H1 (cell line): ENCODE results near the gene GALNT1. TPM values are rescaled to one million over a fixed set of nuclear protein-coding genes. Genes with fewer than 3 reads are reported as not detected.

Experiments
- CHD7 ChIP-seq: fragments of 300-600 bp; sonication (generic); IDR thresholded peaks from 2 replicates; pipeline ENCODE4 v1.7.1; 2012; ENCODE audit warnings: low read length, moderate library complexity, mild to moderate bottlenecking, inconsistent platforms; ENCODE audit not compliant: insufficient replicate concordance
- polyA plus RNA-seq, 7 experiments: library from polyadenylated mRNA; depleted of rRNA in 3 of 7; stranded (reverse) in 5 of 7; unstranded in 2 of 7; fragments of >200 nt in 5 of 7; fragments of 200-250 nt in 2 of 7; gene quantifications; 1 replicate in 5 of 7; 2 replicates in 1 of 7; 4 replicates in 1 of 7; pipeline versions ENCODE4 v1.2.1 to v1.2.3, GENCODE V29; 2011 to 2013; ENCODE audit warnings: missing spikeins in 2 of 7, mixed read lengths in 2 of 7
- total RNA-seq: library from RNA; stranded (reverse); fragmentation: NEBNext Ultra II Directional; extraction: Animal tissue kit (Norgen Biotek cat#: 25700); gene quantifications from 2 replicates; pipeline ENCODE4 v1.2.1, GENCODE V29; 2021

GALNT1 gene
- total and polyA plus RNA-seq, 2 of the 8 experiments (the other 6 are each of a cell fraction or from before 2014, with no cell fraction given) = 22.4 to 101 TPM

- TF ChIP-seq CHD7 = no peak
Measured at GRCh38 chr18:35605686-35606417, 24.3 kb downstream of the GALNT1 start (continued).
